AG09309 (cell line): ENCODE results near the gene SLC35B2.
"Not testable (repeated sequence)": the region's sequence is repeated elsewhere in the genome, so short reads cannot be mapped to it uniquely, and the experiment has no call there.

Experiments
- DNase-seq: peaks from one replicate; pipeline ENCODE4 v3.0.0-alpha.2; 2010; ENCODE audit warnings: low read depth
- H3K4me3 ChIP-seq: 2 replicates; pipeline ENCODE4 v1.5.1; 2011; ENCODE audit warnings: mild to moderate bottlenecking, low read depth, low read length, moderate library complexity; ENCODE audit not compliant: control insufficient read depth
- TF ChIP-seq, protein P1 (sequence below): IDR thresholded peaks from 2 replicates; pipeline ENCODE4 v1.5.1; 2011; ENCODE audit warnings: mild to moderate bottlenecking, low read depth, low read length, inconsistent platforms; ENCODE audit not compliant: insufficient read depth, control insufficient read depth; ENCODE audit errors: missing control alignments

SLC35B2 gene

DNA sequence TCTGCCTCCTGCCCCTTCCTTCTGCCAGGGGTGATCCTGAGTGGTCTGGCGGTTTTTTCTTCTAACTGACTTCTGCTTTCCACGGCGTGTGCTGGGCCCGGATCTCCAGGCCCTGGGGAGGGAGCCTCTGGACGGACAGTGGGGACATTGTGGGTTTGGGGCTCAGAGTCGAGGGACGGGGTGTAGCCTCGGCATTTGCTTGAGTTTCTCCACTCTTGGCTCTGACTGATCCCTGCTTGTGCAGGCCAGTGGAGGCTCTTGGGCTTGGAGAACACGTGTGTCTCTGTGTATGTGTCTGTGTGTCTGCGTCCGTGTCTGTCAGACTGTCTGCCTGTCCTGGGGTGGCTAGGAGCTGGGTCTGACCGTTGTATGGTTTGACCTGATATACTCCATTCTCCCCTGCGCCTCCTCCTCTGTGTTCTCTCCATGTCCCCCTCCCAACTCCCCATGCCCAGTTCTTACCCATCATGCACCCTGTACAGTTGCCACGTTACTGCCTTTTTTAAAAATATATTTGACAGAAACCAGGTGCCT, 23.7 kb downstream of the SLC35B2 start:
- no peak for DNase-seq
- H3K4me3 ChIP-seq, result no peak overlapping the region
- TF ChIP-seq, protein P1, sequence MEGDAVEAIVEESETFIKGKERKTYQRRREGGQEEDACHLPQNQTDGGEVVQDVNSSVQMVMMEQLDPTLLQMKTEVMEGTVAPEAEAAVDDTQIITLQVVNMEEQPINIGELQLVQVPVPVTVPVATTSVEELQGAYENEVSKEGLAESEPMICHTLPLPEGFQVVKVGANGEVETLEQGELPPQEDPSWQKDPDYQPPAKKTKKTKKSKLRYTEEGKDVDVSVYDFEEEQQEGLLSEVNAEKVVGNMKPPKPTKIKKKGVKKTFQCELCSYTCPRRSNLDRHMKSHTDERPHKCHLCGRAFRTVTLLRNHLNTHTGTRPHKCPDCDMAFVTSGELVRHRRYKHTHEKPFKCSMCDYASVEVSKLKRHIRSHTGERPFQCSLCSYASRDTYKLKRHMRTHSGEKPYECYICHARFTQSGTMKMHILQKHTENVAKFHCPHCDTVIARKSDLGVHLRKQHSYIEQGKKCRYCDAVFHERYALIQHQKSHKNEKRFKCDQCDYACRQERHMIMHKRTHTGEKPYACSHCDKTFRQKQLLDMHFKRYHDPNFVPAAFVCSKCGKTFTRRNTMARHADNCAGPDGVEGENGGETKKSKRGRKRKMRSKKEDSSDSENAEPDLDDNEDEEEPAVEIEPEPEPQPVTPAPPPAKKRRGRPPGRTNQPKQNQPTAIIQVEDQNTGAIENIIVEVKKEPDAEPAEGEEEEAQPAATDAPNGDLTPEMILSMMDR, result no peak

- TF ChIP-seq, protein P1, result no peak
- DNase-seq, result no peak
- H3K4me3 ChIP-seq, result no peak overlapping the region
Observed at GRCh38 chr6:44232676-44233566, 24.4 kb downstream of the SLC35B2 start.

- not testable (repeated sequence) for DNase-seq, H3K4me3 ChIP-seq
Observed at GRCh38 chr6:44231426-44231825, 25.9 kb downstream of the SLC35B2 start.

DNA sequence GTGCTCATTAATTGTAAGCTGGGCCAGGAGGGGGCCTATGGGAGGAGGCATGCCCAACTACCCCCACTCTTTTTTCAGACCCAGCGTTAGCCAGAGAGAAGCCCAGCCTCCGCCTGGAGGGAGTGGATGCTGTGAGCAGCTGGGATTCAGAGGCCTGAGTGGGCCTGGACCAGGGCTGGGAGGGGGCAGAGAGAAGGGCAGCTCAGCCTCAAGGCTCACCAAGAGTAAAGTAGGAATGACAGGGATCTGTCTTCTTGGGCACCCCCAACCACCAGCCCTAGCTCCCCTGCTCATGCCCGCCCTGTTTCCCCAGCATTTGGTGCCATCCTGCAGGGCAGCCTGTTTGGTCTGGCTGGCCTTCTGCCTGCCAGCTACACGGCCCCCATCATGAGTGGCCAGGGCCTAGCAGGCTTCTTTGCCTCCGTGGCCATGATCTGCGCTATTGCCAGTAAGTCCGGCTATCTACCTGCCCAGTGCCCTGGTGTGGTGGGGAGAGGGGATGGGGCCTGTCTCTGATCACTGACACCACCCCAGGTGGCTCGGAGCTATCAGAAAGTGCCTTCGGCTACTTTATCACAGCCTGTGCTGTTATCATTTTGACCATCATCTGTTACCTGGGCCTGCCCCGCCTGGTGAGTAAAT, 27.2 kb downstream of the SLC35B2 start:
- TF ChIP-seq, protein P1, result no peak
- no peak overlapping the region for H3K4me3 ChIP-seq
- DNase-seq, result no peak

DNA sequence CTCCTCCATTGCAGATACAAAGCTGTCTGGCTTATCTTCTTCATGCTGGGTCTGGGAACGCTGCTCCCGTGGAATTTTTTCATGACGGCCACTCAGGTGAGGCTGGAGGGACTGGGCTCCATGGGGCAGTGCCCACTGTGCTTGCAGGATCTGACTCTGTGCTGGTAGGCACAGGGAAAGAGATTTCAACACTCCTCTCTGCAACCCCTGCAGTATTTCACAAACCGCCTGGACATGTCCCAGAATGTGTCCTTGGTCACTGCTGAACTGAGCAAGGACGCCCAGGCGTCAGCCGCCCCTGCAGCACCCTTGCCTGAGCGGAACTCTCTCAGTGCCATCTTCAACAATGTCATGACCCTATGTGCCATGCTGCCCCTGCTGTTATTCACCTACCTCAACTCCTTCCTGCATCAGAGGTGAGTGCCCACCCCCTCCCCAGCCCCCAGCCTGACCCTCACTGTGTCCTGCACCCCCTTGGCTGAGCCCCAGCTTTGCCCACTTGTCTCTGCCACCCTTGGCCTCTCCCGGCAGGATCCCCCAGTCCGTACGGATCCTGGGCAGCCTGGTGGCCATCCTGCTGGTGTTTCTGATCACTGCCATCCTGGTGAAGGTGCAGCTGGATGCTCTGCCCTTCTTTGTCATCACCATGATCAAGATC, 27.8 kb downstream of the SLC35B2 start:
- no peak overlapping the region for H3K4me3 ChIP-seq
- no peak for DNase-seq
- TF ChIP-seq, protein P1, result no peak

DNA sequence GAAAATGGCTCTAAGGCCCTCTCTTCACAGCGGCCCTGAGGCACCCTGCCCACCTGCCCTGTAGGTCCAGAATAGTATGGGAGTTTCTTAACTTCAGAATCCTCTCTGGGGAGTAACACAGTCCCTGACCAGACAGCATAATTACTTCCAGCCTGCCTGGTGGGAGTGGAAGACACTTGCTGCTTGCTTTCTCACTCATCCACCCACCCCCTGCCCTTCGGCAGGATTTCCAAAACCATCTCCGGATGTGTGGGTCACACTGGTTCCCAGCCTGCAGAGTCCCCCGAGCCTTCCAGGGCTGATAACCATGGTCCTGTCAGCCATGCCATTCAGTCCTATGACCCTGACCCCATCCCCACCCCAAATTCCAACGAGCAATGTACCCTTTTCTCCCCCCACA, 28.5 kb downstream of the SLC35B2 start:
- TF ChIP-seq, protein P1, result no peak
- no peak for DNase-seq
- H3K4me3 ChIP-seq, result no peak overlapping the region
